GM12878 (cell line): ENCODE measurements around the gene TBC1D2B.

Source experiments
- CTCF ChIP-seq, 3 experiments: IDR thresholded peaks in 2 of 3; conservative IDR thresholded peaks in 1 of 3; 2 replicates each; pipeline ENCODE4 v1.5.1; 2011; ENCODE audit warnings: low read depth in 3 of 3, low read length in 3 of 3, mild to moderate bottlenecking in 3 of 3, control low read depth in 2 of 3, moderate library complexity in 2 of 3, inconsistent platforms in 1 of 3, mixed read lengths in 1 of 3; ENCODE audit not compliant: control insufficient read depth in 2 of 3, insufficient read depth in 1 of 3; ENCODE audit errors: extremely low read depth in 1 of 3
- EZH2 ChIP-seq: IDR thresholded peaks from 2 replicates; pipeline ENCODE4 v1.6.1; 2012; ENCODE audit warnings: low read depth, mild to moderate bottlenecking, control low read depth, inconsistent platforms, low read length, borderline replicate concordance; ENCODE audit not compliant: control insufficient read depth
- RBBP5 ChIP-seq: fragments of 200-600 bp; sonication (generic); conservative IDR thresholded peaks from 2 replicates; pipeline ENCODE4 v1.6.1; 2016
- SMC3 ChIP-seq: IDR thresholded peaks from 2 replicates; pipeline ENCODE4 v1.6.1; 2011; ENCODE audit warnings: low read length, improper control_type of control experiment, borderline replicate concordance
- TCF7 ChIP-seq: IDR thresholded peaks from 2 replicates; pipeline ENCODE4 v1.6.1; 2014; ENCODE audit warnings: antibody characterized with exemption, borderline replicate concordance
- ZBTB33 ChIP-seq: fragments of 450-650 bp; IDR thresholded peaks from 2 replicates; pipeline ENCODE4 v1.6.1; 2017; ENCODE audit warnings: mild to moderate bottlenecking
- TF ChIP-seq, protein P1 (sequence below): fragments of 150-350 bp; IDR thresholded peaks from 2 replicates; pipeline ENCODE4 v1.6.1; 2014; ENCODE audit warnings: mild to moderate bottlenecking, low read depth, low read length

DNA sequence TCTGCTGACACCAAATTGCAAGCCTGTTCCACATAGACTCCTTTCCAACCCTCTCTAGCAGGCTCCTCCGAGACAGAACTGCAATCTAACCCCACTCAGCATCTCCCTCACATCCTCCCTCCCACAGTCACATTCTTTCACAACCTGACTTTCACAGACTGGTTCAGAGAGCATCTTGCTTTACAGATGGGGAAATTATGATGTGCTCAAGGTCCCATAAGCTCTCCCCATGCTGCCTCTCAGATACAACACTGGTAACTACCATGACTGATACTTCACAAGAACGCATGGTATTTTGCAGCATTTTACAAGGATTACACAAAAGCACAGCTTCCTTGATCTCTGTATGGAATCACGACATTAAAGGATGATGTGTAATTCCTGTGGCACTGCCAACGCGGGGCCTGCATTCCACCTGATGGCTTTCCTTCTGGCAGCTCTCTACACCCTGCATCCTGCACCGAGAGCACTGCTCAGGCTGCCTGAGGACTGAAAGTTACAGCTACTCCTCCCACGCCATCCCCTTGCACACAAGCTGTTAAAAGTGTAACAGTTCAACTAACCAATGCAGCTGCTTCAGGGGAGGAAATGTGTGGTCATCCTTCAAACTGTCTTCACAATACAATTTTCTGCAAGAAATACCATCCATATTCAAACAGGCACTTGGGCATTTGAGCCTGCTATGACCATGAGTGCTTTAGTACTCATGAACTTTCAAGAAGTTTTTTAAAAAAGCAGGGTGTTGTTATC is 27.6 kb downstream of the TBC1D2B start:
- TF ChIP-seq ZBTB33 (no peak; the same call in 1 of the 2 replicates), SMC3 (peak; percentile 9; the same call in 1 of the 2 replicates), CTCF (IDR thresholded peaks at IDR 0.05 in 2 of 3, conservative IDR thresholded peaks at IDR 0.05 in 1 of 3; ENCODE audit: control insufficient read depth in 2 of 3, extremely low read depth in 1 of 3, insufficient read depth in 1 of 3, low read depth in 3 of 3, low read length in 3 of 3) (no peak), RBBP5 (no peak), EZH2 (no peak), TCF7 (no peak)
- TF ChIP-seq, protein P1, sequence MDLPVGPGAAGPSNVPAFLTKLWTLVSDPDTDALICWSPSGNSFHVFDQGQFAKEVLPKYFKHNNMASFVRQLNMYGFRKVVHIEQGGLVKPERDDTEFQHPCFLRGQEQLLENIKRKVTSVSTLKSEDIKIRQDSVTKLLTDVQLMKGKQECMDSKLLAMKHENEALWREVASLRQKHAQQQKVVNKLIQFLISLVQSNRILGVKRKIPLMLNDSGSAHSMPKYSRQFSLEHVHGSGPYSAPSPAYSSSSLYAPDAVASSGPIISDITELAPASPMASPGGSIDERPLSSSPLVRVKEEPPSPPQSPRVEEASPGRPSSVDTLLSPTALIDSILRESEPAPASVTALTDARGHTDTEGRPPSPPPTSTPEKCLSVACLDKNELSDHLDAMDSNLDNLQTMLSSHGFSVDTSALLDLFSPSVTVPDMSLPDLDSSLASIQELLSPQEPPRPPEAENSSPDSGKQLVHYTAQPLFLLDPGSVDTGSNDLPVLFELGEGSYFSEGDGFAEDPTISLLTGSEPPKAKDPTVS = no peak
